Stimulated activated CD4-positive, alpha-beta T cell treated with anti-CD3 and anti-CD28 coated beads, Interleukin-15, amount 100 ng/mL, for 24 hours (primary cell): ENCODE measurements around the gene ZNF385B.
"Not testable (repeated sequence)": the region's sequence is repeated elsewhere in the genome, so short reads cannot be mapped to it uniquely, and the experiment has no call there.

Experiments used
- DNase-seq: peaks from one replicate; pipeline ENCODE4 v3.0.0-alpha.2; 2020

ZNF385B gene

GRCh38 chr2:179671043-179671981, 190.1 kb downstream of the ZNF385B start:
- DNase-seq, result no peak

GRCh38 chr2:179669196-179669595, 192.2 kb downstream of the ZNF385B start:
- DNase-seq, result no peak

- no peak for DNase-seq
Observed at GRCh38 chr2:179664972-179665812, 196.2 kb downstream of the ZNF385B start.

- DNase-seq, result no peak
Observed at GRCh38 chr2:179661986-179662385, 199.4 kb downstream of the ZNF385B start.

GRCh38 chr2:179657068-179657595, 204.3 kb downstream of the ZNF385B start:
- DNase-seq, result no peak

GRCh38 chr2:179655627-179656026, 205.8 kb downstream of the ZNF385B start:
- DNase-seq, result no peak

GRCh38 chr2:179654806-179655205, 206.6 kb downstream of the ZNF385B start:
- no peak for DNase-seq

GRCh38 chr2:179652296-179652695, 209.1 kb downstream of the ZNF385B start:
- DNase-seq, result no peak

- no peak for DNase-seq
Observed at GRCh38 chr2:179650420-179650819, 211.0 kb downstream of the ZNF385B start.

- DNase-seq, result no peak
Observed at GRCh38 chr2:179646862-179647587, 214.4 kb downstream of the ZNF385B start.

GRCh38 chr2:179646173-179646769, 215.1 kb downstream of the ZNF385B start:
- DNase-seq, result no peak

GRCh38 chr2:179645047-179645446, 216.4 kb downstream of the ZNF385B start:
- DNase-seq, result no peak

GRCh38 chr2:179642462-179642861, 218.9 kb downstream of the ZNF385B start:
- DNase-seq, result no peak

GRCh38 chr2:179636995-179637394, 224.4 kb downstream of the ZNF385B start:
- DNase-seq, result no peak

- no peak for DNase-seq
Observed at GRCh38 chr2:179636100-179636980, 225.1 kb downstream of the ZNF385B start.

- not testable (repeated sequence) for DNase-seq
Observed at GRCh38 chr2:179631769-179632385, 229.5 kb downstream of the ZNF385B start.

GRCh38 chr2:179629776-179630175, 231.6 kb downstream of the ZNF385B start:
- not testable (repeated sequence) for DNase-seq

GRCh38 chr2:179626261-179626660, 235.2 kb downstream of the ZNF385B start:
- DNase-seq, result no peak

GRCh38 chr2:179622635-179623300, 238.6 kb downstream of the ZNF385B start:
- no peak for DNase-seq

- no peak for DNase-seq
Observed at GRCh38 chr2:179622112-179622511, 239.3 kb downstream of the ZNF385B start.
